ENCODE data around the gene INF2.
A peak's percentile ranks its signal among the peaks of the same experiment; 100 is the strongest.
"Not testable (repeated sequence)": the region's sequence is repeated elsewhere in the genome, so short reads cannot be mapped to it uniquely, and the experiment has no call there.

Gene INF2

GRCh38 chr14:104724407-104724980, 35.1 kb downstream of the INF2 start:
- peak; percentile 32 for DNase-seq

- no peak for DNase-seq
Measured at GRCh38 chr14:104724981-104725771, 35.8 kb downstream of the INF2 start.

- DNase-seq: no peak
Measured at GRCh38 chr14:104725772-104726548, 36.5 kb downstream of the INF2 start.

GRCh38 chr14:104726600-104727451, 37.4 kb downstream of the INF2 start:
- no peak for DNase-seq

GRCh38 chr14:104728631-104729030, 39.2 kb downstream of the INF2 start:
- DNase-seq: no peak

GRCh38 chr14:104729176-104729834, 39.9 kb downstream of the INF2 start:
- DNase-seq: not testable (repeated sequence)

GRCh38 chr14:104729835-104730181, 40.4 kb downstream of the INF2 start:
- DNase-seq: no peak

GRCh38 chr14:104730487-104730886, 41.1 kb downstream of the INF2 start:
- no peak for DNase-seq

GRCh38 chr14:104731320-104732294, 42.2 kb downstream of the INF2 start:
- no peak for DNase-seq

GRCh38 chr14:104732355-104732804, 43.0 kb downstream of the INF2 start:
- DNase-seq: no peak

- no peak for DNase-seq
Measured at GRCh38 chr14:104732931-104733681, 43.7 kb downstream of the INF2 start.

- no peak for DNase-seq
Measured at GRCh38 chr14:104734051-104734587, 44.7 kb downstream of the INF2 start.

- DNase-seq: no peak
Measured at GRCh38 chr14:104734601-104734990, 45.2 kb downstream of the INF2 start.

GRCh38 chr14:104734991-104735779, 45.8 kb downstream of the INF2 start:
- no peak for DNase-seq

- DNase-seq: no peak
Measured at GRCh38 chr14:104735830-104736642, 46.6 kb downstream of the INF2 start.

- no peak for DNase-seq
Measured at GRCh38 chr14:104738375-104739019, 49.1 kb downstream of the INF2 start.

GRCh38 chr14:104739026-104739425, 49.6 kb downstream of the INF2 start:
- no peak for DNase-seq
